OCI-LY7 (cell line): Measurements from ENCODE around the gene WNT1.

Experiments
- EZH2phosphoT487 ChIP-seq: fragments of 200-600 bp; sonication (generic); IDR thresholded peaks from 2 replicates; pipeline ENCODE4 v1.6.1; 2018; ENCODE audit warnings: low read depth, borderline replicate concordance, mild to moderate bottlenecking, mixed run types, antibody characterized with exemption, low read length, moderate library complexity, mixed read lengths
- TF ChIP-seq, protein P1 (sequence below): fragments of 200-600 bp; sonication (generic); conservative IDR thresholded peaks from 2 replicates; pipeline ENCODE4 v1.5.1; 2014; ENCODE audit warnings: mild to moderate bottlenecking, antibody characterized with exemption, low read length, moderate library complexity, mixed read lengths

- TF ChIP-seq, protein P1, sequence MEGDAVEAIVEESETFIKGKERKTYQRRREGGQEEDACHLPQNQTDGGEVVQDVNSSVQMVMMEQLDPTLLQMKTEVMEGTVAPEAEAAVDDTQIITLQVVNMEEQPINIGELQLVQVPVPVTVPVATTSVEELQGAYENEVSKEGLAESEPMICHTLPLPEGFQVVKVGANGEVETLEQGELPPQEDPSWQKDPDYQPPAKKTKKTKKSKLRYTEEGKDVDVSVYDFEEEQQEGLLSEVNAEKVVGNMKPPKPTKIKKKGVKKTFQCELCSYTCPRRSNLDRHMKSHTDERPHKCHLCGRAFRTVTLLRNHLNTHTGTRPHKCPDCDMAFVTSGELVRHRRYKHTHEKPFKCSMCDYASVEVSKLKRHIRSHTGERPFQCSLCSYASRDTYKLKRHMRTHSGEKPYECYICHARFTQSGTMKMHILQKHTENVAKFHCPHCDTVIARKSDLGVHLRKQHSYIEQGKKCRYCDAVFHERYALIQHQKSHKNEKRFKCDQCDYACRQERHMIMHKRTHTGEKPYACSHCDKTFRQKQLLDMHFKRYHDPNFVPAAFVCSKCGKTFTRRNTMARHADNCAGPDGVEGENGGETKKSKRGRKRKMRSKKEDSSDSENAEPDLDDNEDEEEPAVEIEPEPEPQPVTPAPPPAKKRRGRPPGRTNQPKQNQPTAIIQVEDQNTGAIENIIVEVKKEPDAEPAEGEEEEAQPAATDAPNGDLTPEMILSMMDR: no peak
- TF ChIP-seq EZH2phosphoT487: no peak
Observed at GRCh38 chr12:48954061-48954460, 24.1 kb upstream of the WNT1 start.
